ENCODE data around the gene CHD9NB.

The CHD9NB gene

DNA sequence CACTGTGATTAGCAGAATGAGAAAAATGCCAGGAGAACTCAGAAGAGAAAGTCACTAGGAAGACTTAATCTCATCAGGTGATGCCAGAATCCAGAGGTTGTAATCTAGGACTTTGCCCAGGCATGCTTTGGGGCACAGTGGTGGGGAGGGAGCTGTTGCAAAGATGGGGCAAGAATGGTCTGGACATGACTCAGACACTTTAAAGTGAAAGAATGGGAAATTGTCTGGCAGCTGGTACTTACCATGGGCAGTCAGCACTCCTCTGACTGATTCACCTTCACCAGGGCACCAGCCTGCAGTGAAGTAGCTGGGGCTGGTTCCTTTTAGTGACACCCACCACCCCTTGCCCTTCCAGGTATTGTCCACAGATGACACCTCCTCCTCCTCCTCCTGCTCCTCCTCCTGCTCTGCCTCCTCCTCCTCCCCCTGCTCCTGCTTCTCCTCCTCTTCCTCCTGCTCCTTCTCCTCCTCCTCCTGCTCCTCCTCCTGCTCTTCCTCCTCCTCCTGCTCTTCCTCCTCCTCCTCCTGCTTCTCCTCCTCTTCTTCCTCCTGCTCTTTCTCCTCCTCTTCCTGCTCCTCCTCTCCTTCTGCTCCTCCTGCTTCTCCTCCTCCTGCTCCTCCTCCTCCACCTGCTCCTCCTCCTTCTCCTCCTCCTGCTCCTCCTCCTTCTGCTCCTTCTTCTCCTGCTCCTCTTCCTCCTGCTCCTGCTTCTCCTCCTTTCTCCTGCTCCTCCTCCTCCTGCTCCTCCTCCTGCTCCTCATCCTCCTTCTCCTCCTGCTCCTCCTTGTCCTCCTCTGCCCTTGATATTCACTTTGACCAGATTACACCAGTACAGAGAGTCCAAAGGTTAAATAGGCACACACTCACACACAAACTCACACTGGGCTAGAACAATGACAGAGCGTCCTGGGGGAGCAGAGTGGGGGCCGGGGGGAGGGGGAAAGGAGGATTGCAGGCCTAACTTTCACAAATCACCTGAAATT lies at the start of gene CHD9NB:
CHD9NB (minus strand) TSS at position 379 of the 983 bp plus-strand sequence. CDS start 8,739 bp downstream, outside the sequence.
- no peak for DNase-seq

GRCh38 chr16:53100889-53101288 lies 48.2 kb upstream of the CHD9NB start:
- no peak for DNase-seq

GRCh38 chr16:53100131-53100748 lies 47.5 kb upstream of the CHD9NB start:
- DNase-seq = no peak

- peak; percentile 93 for DNase-seq
These were observed 46.8 kb upstream of the CHD9NB start for GRCh38 chr16:53099318-53100130.

DNA sequence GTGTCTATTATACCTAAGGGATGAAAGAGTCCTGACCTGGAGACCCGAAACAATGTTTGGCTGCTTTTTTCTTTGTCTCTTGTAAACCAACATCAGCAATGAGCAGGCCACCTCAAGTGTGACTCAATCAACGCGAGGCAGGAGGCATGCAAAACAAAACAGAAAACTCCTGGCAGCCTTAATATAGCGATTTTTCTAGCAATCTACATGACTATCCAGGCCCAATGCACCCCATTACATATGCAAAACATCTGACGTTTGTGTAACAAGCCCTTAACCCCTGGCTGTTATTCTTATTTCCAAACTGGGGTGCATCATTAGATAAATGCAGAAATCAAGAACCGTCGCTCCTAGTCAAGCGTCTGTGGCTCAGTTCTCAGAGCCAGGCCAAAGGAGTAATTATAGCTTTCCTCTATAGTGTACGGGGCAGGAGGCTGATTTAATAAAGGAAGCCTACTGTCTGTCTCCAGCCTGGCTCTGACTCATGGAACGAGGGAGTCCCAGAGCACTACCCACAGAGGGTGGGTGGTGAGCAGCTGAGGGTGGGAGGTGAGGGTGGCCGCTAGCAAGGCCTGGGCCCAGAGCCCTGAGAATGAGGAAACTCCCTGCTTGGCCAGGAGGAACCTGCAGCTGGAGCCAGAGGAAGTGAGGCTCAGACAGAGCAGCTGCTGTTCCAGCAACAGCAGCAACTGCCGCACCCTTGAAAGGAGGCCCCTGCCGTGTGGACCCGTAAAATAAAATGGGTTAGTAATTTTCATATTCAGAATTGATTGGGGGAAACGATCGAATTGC lies 46.0 kb upstream of the CHD9NB start:
- peak; percentile 95 for DNase-seq

GRCh38 chr16:53097190-53097589 lies 44.5 kb upstream of the CHD9NB start:
- DNase-seq = no peak

- peak; percentile 49 for DNase-seq
These were observed 41.4 kb upstream of the CHD9NB start for GRCh38 chr16:53094013-53094630.

DNA sequence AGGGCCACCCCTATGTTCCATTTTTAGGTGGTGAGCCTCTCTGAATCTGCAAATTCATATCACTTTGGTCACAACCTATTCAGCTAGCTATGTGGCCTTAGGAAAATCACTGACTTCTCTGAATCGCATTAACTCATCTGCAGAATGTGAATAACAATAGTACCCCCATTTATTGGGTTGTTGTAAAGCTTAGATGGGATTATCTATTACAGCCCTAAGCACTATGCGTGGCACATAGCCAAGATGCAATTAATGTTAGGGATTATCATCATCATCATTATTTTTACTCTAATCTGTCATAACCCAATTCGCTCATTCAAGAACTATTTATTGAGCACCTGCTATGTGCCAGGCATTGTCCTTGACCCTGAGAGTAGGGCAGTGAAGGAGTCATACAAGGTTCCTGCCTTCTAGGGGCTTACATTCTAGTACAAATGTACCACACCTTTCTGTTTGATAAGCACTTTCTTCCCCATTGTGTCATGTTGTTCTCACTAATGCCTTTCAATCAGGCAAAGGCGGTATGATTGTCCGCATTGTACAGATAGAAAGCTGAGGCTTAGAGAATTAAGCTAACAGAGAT lies 40.6 kb upstream of the CHD9NB start:
- DNase-seq = no peak

GRCh38 chr16:53092284-53092683 lies 39.6 kb upstream of the CHD9NB start:
- no peak for DNase-seq

GRCh38 chr16:53091466-53092211 lies 38.9 kb upstream of the CHD9NB start:
- peak; percentile 89 for DNase-seq

GRCh38 chr16:53090591-53091411 lies 38.1 kb upstream of the CHD9NB start:
- DNase-seq = peak; percentile 98

- DNase-seq = no peak
These were observed 37.5 kb upstream of the CHD9NB start for GRCh38 chr16:53090286-53090590.

DNA sequence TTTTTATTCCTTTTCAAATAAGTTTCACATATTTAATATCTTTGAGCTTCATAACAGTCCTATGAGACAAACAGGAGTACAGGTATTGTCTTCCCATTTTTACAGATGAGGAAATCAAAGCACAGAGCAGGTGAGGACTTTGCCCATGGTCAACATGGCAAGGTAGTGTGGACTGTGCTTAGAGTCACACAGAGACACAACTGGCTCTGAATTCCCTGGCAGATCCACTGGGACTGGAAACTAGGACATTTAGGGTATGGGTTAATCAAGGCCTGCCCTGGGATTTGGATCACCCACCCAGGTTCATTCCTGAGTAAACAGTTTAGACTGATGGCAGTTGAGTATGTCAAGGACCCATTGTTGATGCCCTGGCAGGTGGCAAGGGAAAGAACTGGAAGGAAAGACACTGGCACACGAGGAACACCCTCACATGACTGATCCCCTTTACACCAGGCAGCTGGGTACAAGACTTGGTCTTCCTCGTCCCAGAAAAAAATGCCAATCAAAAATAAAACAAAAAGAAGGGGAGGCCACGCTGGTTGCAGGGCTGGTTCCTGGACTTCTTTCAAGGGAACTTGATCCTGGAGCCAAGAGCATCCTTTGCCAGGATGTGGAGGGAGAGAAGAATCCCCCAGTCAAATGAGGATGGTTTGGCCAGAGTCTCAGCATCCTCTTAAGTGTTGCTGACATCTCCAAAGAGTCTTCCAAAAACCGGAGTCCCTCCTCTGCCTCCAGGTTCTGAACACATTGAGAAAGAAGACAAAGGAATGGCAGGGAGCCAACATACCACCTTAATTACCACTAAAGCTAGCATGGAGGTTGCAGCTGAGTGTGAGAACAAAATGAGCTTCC lies 37.0 kb upstream of the CHD9NB start:
- peak; percentile 73 for DNase-seq

- peak; percentile 37 for DNase-seq
These were observed 34.4 kb upstream of the CHD9NB start for GRCh38 chr16:53087101-53087500.

GRCh38 chr16:53085931-53086421 lies 33.3 kb upstream of the CHD9NB start:
- peak; percentile 74 for DNase-seq

DNA sequence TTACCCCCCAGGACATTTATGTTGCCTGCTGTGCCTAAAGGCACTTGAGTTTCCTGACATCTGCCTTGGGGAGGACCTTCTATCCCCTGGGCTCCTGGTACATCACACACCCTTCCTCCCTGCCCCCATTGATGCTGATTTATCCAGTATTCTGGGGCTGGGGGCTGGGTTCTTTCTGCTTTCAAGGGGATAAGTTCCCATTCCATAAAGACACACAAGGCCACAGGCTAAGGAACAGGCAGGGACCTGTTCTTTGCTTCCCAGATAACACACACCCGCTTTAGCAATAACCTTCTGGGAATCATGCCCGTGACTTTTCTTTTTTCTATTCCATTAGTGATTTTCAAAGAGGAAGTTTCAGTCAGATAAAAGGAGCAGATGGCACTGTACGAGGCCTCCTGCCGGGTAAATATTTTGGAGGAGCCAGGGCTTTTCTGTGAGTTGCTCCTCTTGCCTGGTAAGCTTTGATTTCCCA lies 32.7 kb upstream of the CHD9NB start:
- DNase-seq = no peak

GRCh38 chr16:53084746-53085334 lies 32.1 kb upstream of the CHD9NB start:
- DNase-seq = no peak

GRCh38 chr16:53084141-53084541 lies 31.4 kb upstream of the CHD9NB start:
- DNase-seq = no peak

Measured in femur (tissue), 1 donor.